Neural progenitor cell (in vitro differentiated cells): ENCODE results near the gene QRICH1.

Experiments used
- CTCF ChIP-seq: fragments of 200-600 bp; sonication (generic); IDR thresholded peaks from 2 replicates; pipeline ENCODE4 v1.5.1; 2017; ENCODE audit warnings: antibody characterized with exemption, mild to moderate bottlenecking
- EZH2 ChIP-seq: fragments of 200-600 bp; sonication (generic); IDR thresholded peaks from 2 replicates; pipeline ENCODE4 v1.6.1; 2017; ENCODE audit warnings: antibody characterized with exemption, mild to moderate bottlenecking, moderate library complexity
- EZH2phosphoT487 ChIP-seq: fragments of 200-600 bp; sonication (generic); IDR thresholded peaks from 2 replicates; pipeline ENCODE4 v1.6.1; 2017; ENCODE audit warnings: antibody characterized with exemption

- TF ChIP-seq EZH2phosphoT487 (no peak), CTCF (no peak), EZH2 (no peak)
These were observed 69.4 kb downstream of the QRICH1 start for GRCh38 chr3:49024449-49024848.
